Natural killer cell (primary cell): Measurements from ENCODE around the gene MTNR1A. TPM values are rescaled to one million over a fixed set of nuclear protein-coding genes. Genes with fewer than 3 reads are reported as not detected.

ENCODE experiments used
- ATAC-seq, 3 donors: fragments of 150-1000 bp in 2 of 3; fragments of 200-7000 bp in 1 of 3; cut with Tn5 transposase; 1 replicate in 1 of 3; 2 replicates in 2 of 3; pipeline ENCODE4 v1.10.0; 2021; ENCODE audit warnings: mild to moderate bottlenecking in 2 of 3, moderate library complexity in 2 of 3
- DNase-seq, 2 donors: peaks; one replicate each; pipeline versions ENCODE4 v3.0.0 to v3.0.0-alpha.2; 2013 to 2021; ENCODE audit warnings: mixed read lengths in 1 of 2
- H3K27ac ChIP-seq: one replicate; pipeline ENCODE4 v1.5.1; 2013; ENCODE audit warnings: mild to moderate bottlenecking, low read length
- H3K27me3 ChIP-seq: one replicate; pipeline ENCODE4 v1.6.1; 2013; ENCODE audit warnings: low read length; ENCODE audit not compliant: control insufficient read depth, insufficient read depth
- H3K36me3 ChIP-seq: one replicate; pipeline ENCODE4 v1.6.1; 2013; ENCODE audit warnings: low read length; ENCODE audit not compliant: control insufficient read depth, insufficient read depth
- H3K4me1 ChIP-seq: one replicate; pipeline ENCODE4 v1.6.1; 2013; ENCODE audit warnings: low read length; ENCODE audit not compliant: control insufficient read depth, insufficient read depth
- H3K4me3 ChIP-seq: one replicate; pipeline ENCODE4 v1.5.1; 2013; ENCODE audit warnings: low read length
- H3K9me3 ChIP-seq: one replicate; pipeline ENCODE4 v1.6.1; 2013; ENCODE audit warnings: low read length; ENCODE audit not compliant: control insufficient read depth, insufficient read depth
- H3K27ac Mint-ChIP-seq, 2 donors: one replicate each; pipeline ENCODE4 v1.8.0; 2022; ENCODE audit warnings: mild to moderate bottlenecking in 2 of 2, mixed read lengths in 2 of 2, moderate library complexity in 1 of 2
- H3K27me3 Mint-ChIP-seq, 2 donors: one replicate each; pipeline ENCODE4 v1.8.0; 2022; ENCODE audit warnings: low read depth in 2 of 2, mixed read lengths in 2 of 2
- H3K36me3 Mint-ChIP-seq: one replicate; pipeline ENCODE4 v1.8.0; 2022; ENCODE audit warnings: mixed read lengths
- H3K4me1 Mint-ChIP-seq, 2 donors: one replicate each; pipeline ENCODE4 v1.8.0; 2022; ENCODE audit warnings: mixed read lengths in 2 of 2
- H3K4me3 Mint-ChIP-seq: one replicate; pipeline ENCODE4 v1.8.0; 2022; ENCODE audit warnings: mild to moderate bottlenecking, moderate library complexity, mixed read lengths
- H3K9me3 Mint-ChIP-seq, 2 donors: one replicate each; pipeline ENCODE4 v1.8.0; 2022; ENCODE audit warnings: mixed read lengths in 2 of 2
- WGBS: methylation state at CpG from one replicate; pipeline ENCODE4 v1.1.7; 2013; ENCODE audit warnings: missing lambda C conversion rate; ENCODE audit not compliant: insufficient coverage; 5-methylcytosine and 5-hydroxymethylcytosine counted together
- intact Hi-C: fragments of 100-400 bp; cut with micrococcal nuclease; formaldehyde crosslinking; loops from one replicate; pipeline ENCODE4 v1.14.2; 2022
- total RNA-seq, 4 donors: library from RNA; stranded (reverse); fragments of 120-200 nt in 1 of 4; gene quantifications; one replicate each; pipeline versions ENCODE4 v1.2.3 to v1.2.4, GENCODE V29; 2013 to 2022
- TF ChIP-seq, protein P1 (sequence below): fragments of 200-600 bp; IDR thresholded peaks from one replicate; pipeline ENCODE4 v1.8.0; 2022; ENCODE audit warnings: antibody characterized with exemption

Gene MTNR1A
- total RNA-seq, 3 donors from 2014 or later (not counting 1 experiment from before 2014, with no cell fraction given): not detected

DNA sequence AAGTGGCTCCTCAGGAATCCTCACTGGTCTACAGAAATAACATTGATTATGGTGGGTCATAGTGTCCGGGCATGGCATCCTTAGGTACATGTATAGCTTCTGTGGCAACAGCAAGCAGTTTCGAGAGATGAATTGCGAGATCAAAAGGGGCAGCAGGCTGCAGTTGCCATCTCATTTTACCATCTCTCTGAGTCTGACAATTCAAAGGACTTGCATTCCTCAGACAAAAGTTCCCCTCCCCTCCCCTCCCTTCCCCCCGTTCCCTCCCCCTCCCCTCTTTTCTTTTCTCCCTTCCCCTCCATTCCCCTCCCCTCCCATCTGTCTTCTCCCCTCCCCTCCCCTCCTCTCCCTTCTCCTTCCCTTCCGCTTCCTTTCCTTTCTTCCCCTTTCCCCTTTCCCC is 70.2 kb downstream of the MTNR1A start:
- intact Hi-C loops: no loop called here
- Histone ChIP-seq H3K4me3 (no peak overlapping the region), H3K27ac (no peak overlapping the region), H3K36me3 (no peaks in the 10 kb centered on the region), H3K9me3 (peaks cover 8% of the 10 kb centered on the region), H3K4me1 (no peaks in the 10 kb centered on the region), H3K27me3 (no peaks in the 10 kb centered on the region)
- Mint-ChIP-seq H3K4me3 (no peak overlapping the region), H3K36me3 (no peaks in the 10 kb centered on the region), H3K9me3 (peaks cover 2 to 7% of the 10 kb centered on the region in 2 donors), H3K4me1 (no peaks in the 10 kb centered on the region), H3K27ac (no peak overlapping the region), H3K27me3 (no peaks in the 10 kb centered on the region)
- ATAC-seq: no peak
- WGBS: 77% methylated on average over 4 of the region's 5 CpGs
- TF ChIP-seq, protein P1, sequence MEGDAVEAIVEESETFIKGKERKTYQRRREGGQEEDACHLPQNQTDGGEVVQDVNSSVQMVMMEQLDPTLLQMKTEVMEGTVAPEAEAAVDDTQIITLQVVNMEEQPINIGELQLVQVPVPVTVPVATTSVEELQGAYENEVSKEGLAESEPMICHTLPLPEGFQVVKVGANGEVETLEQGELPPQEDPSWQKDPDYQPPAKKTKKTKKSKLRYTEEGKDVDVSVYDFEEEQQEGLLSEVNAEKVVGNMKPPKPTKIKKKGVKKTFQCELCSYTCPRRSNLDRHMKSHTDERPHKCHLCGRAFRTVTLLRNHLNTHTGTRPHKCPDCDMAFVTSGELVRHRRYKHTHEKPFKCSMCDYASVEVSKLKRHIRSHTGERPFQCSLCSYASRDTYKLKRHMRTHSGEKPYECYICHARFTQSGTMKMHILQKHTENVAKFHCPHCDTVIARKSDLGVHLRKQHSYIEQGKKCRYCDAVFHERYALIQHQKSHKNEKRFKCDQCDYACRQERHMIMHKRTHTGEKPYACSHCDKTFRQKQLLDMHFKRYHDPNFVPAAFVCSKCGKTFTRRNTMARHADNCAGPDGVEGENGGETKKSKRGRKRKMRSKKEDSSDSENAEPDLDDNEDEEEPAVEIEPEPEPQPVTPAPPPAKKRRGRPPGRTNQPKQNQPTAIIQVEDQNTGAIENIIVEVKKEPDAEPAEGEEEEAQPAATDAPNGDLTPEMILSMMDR: no peak
- no peak for DNase-seq

DNA sequence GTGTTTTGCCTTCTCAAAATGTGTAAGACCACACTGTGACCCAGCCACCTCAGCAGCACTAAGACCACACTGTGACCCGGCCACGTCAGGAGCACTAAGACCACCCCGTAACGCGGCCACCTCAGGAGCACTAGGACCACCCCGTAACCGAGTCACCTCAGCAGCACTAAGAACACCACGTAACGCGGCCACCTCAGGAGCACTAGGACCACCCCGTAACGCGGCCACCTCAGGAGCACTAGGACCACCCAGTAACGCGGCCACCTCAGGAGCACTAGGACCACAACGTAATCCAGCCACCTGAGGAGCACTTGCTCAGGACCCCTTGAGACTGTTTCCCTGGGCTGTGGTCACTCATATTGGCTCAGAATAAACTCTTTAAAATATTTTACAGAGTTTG is 71.7 kb downstream of the MTNR1A start:
- H3K36me3 ChIP-seq: no peaks in the 10 kb centered on the region
- no peaks in the 10 kb centered on the region for H3K27me3 ChIP-seq
- no peaks in the 10 kb centered on the region for H3K9me3 ChIP-seq
- Mint-ChIP-seq H3K9me3 (peaks cover 2 to 6% of the 10 kb centered on the region in 2 donors), H3K4me3 (no peak overlapping the region), H3K4me1 (no peaks in the 10 kb centered on the region), H3K36me3 (no peaks in the 10 kb centered on the region), H3K27ac (no peak overlapping the region), H3K27me3 (no peaks in the 10 kb centered on the region)
- intact Hi-C loops: no loop called here
- no peak for DNase-seq
- TF ChIP-seq, protein P1: no peak
- no peaks in the 10 kb centered on the region for H3K4me1 ChIP-seq
- 93% methylated on average over 16 of the region's 16 CpGs for WGBS
- no peak overlapping the region for H3K4me3 ChIP-seq
- H3K27ac ChIP-seq: no peak overlapping the region
- no peak for ATAC-seq

Other genes with a start within 250 kb of the MTNR1A start
- gene FAT1, start 168.3 kb upstream of the MTNR1A start, total RNA-seq: not detected